OCI-LY3 (cell line): ENCODE results near the gene SDK1.

ENCODE experiments used
- CTCF ChIP-seq: fragments of 200-600, 300-600 bp; sonication (generic); IDR thresholded peaks from 2 replicates; pipeline ENCODE4 v1.5.1; 2014; ENCODE audit warnings: antibody characterized with exemption, low read length, low read depth
- EZH2phosphoT487 ChIP-seq: fragments of 200-600 bp; shearing (Covaris generic); IDR thresholded peaks from 2 replicates; pipeline ENCODE4 v1.6.1; 2018; ENCODE audit warnings: antibody characterized with exemption, mixed run types, low read depth

GRCh38 chr7:3466261-3466660 lies 165.2 kb downstream of the SDK1 start:
- TF ChIP-seq CTCF (no peak), EZH2phosphoT487 (no peak)
